ENCODE results near the gene TMEM156. TPM values are rescaled to one million over a fixed set of nuclear protein-coding genes. Genes with fewer than 3 reads are reported as not detected.

Gene TMEM156
- total and polyA plus RNA-seq, 2 of the 4 experiments (the other 2 are of a cell fraction): 0.53 to 0.54 TPM

- TF ChIP-seq MAFK (IDR thresholded peaks at IDR 0.05; ENCODE audit: low read depth, low read length): no peak
Observed at GRCh38 chr4:39078829-39079228, 46.6 kb upstream of the TMEM156 start.

More at GRCh38 chr4:39078829-39079228, 46.6 kb upstream of the TMEM156 start:
- Histone ChIP-seq H4K5ac (ENCODE audit: low read depth, low read length) (peak overlapping the region; percentile 31; the same call in 1 of the 2 replicates), H3K36me3 (ENCODE audit: control insufficient read depth, insufficient read depth, low read length) (peaks cover 23% of the 10 kb centered on the region), H3K4ac (ENCODE audit: low read depth, low read length) (no peak overlapping the region), H3K4me3 (ENCODE audit: insufficient read depth, low read depth, low read length) (no peak overlapping the region), H3K23ac (ENCODE audit: low read depth, low read length) (no peak overlapping the region), H3K4me1 (ENCODE audit: control insufficient read depth, insufficient read depth, low read length) (no peaks in the 10 kb centered on the region), H2BK5ac (ENCODE audit: low read depth, low read length, poor library complexity, severe bottlenecking) (no peak overlapping the region), H4K20me1 (ENCODE audit: insufficient read depth, low read length) (peaks cover 15% of the 10 kb centered on the region; the same call in 1 of the 2 replicates), H3K79me1 (ENCODE audit: low read depth in 1 of 2, low read length in 2 of 2) (peaks cover 15 to 57% of the 10 kb centered on the region in 2 experiments), H3K4me2 (ENCODE audit: low read depth, low read length) (no peak overlapping the region), H2AFZ (replicated peaks; ENCODE audit: low read length, poor library complexity) (no peak overlapping the region), H4K8ac (ENCODE audit: low read depth in 2 of 2, low read length in 2 of 2) (no peak overlapping the region), H4K91ac (ENCODE audit: insufficient read depth, low read depth, low read length) (no peak overlapping the region), H3K18ac (ENCODE audit: low read depth, low read length) (no peak overlapping the region), H3K9me3 (ENCODE audit: control insufficient read depth, insufficient read depth, low read length) (no peaks in the 10 kb centered on the region), H2AK9ac (replicated peaks; ENCODE audit: low read depth, low read length, poor library complexity) (no peak overlapping the region), H3K56ac (ENCODE audit: extremely low read depth, insufficient read depth, low read length) (no peak overlapping the region), H3K9me1 (ENCODE audit: insufficient read depth, low read length) (peaks cover 8% of the 10 kb centered on the region), H2AK5ac (ENCODE audit: low read depth, low read length) (no peak overlapping the region), H3K27ac (ENCODE audit: insufficient read depth, low read length) (no peak overlapping the region), H2BK15ac (ENCODE audit: low read depth, low read length) (no peak overlapping the region), H2BK20ac (ENCODE audit: low read depth, low read length) (no peak overlapping the region), H3K9ac (ENCODE audit: low read depth, low read length) (no peak overlapping the region), H3K27me3 (ENCODE audit: control insufficient read depth, insufficient read depth, low read length) (no peaks in the 10 kb centered on the region), H3K14ac (replicated peaks; ENCODE audit: low read depth, low read length) (peak overlapping the region; percentile 40; the same call in 1 of the 2 replicates), H2BK120ac (ENCODE audit: low read depth, low read length) (no peak overlapping the region)
- POLR2A ChIA-PET (ENCODE audit: unreplicated experiment): no interaction called here
- DNase-seq (no peak), ATAC-seq (ENCODE audit: low read depth) (no peak)
- in situ Hi-C loops (cut with MboI; ENCODE audit: low sequenced_read_pairs) (no loop called here), dilution Hi-C loops (cut with HindIII; ENCODE audit: low sequenced_read_pairs, unreplicated experiment) (no loop called here), intact Hi-C loops (cut with micrococcal nuclease) (no loop called here)
- BruUV-seq (replicated peaks): no TSS peak
- 100% methylated on average over 1 of the region's 2 CpGs; no CpG with 5 or more reads in 1 of the 2 experiments for WGBS, 2 experiments (ENCODE audit: extremely low coverage in 2 of 2, insufficient read length in 1 of 2)
- CTCF ChIA-PET: no interaction called here

All from IMR-90 (cell line).